Peyer's patch (tissue), 4 donors: Measurements from ENCODE around the gene ZFPM1. TPM values are rescaled to one million over a fixed set of nuclear protein-coding genes. Genes with fewer than 3 reads are reported as not detected.

ENCODE experiments used
- DNase-seq, 3 donors: peaks; one replicate each; pipeline ENCODE4 v3.0.0-alpha.2; 2017 to 2019
- H3K27ac ChIP-seq, 4 donors: fragments of 200-600 bp; sonication (generic); one replicate each; pipeline ENCODE4 v1.5.1; 2016 to 2019
- H3K27me3 ChIP-seq, 2 donors: fragments of 200-600 bp; sonication (generic); one replicate each; pipeline ENCODE4 v1.5.1; 2019
- H3K36me3 ChIP-seq, 3 donors: fragments of 200-600 bp; sonication (generic); one replicate each; pipeline ENCODE4 v1.5.1; 2016 to 2019
- H3K4me1 ChIP-seq, 4 donors: fragments of 200-600 bp; sonication (generic); one replicate each; pipeline ENCODE4 v1.5.1; 2016 to 2019
- H3K4me3 ChIP-seq, 4 donors: fragments of 200-600 bp; sonication (generic); 1 replicate in 3 of 4; 2 replicates in 1 of 4; pipeline ENCODE4 v1.5.1; 2016 to 2019; ENCODE audit warnings: mild to moderate bottlenecking in 1 of 4
- H3K9me3 ChIP-seq, 4 donors: fragments of 200-600 bp; sonication (generic); one replicate each; pipeline ENCODE4 v1.5.1; 2016 to 2019; ENCODE audit warnings: mild to moderate bottlenecking in 1 of 4
- CTCF ChIP-seq, 6 experiments: fragments of 450-650 bp in 4 of 6; fragments of 200-600 bp in 2 of 6; sonication (generic) in 1 of 6; IDR thresholded peaks; one replicate each; pipeline ENCODE4 v1.5.1; 2017 to 2019; ENCODE audit warnings: antibody characterized with exemption in 6 of 6, mild to moderate bottlenecking in 3 of 6, moderate library complexity in 1 of 6
- POLR2A ChIP-seq, 2 donors: fragments of 450-650 bp; IDR thresholded peaks; one replicate each; pipeline ENCODE4 v1.5.1; 2017; ENCODE audit warnings: antibody characterized with exemption in 2 of 2, mild to moderate bottlenecking in 2 of 2, moderate library complexity in 2 of 2
- total RNA-seq, 4 donors: library from RNA; depleted of rRNA; stranded (reverse); fragments of >200 nt; gene quantifications; one replicate each; pipeline ENCODE4 v1.1.0, GENCODE V29; 2016

The ZFPM1 gene
- 1 to 10 TPM; 3.0 to 7.9 (median 4.9) TPM for total RNA-seq

GRCh38 chr16:88453217-88453531 lies at the start of gene ZFPM1:
Gene ZFPM1 (plus strand): TSS chr16:88453280. CDS start chr16:88453639, 359 bp downstream.
- Histone ChIP-seq H3K4me3 (peak within 1 kb of the TSS; percentile 64 to 95 (median 72)), H3K4me1 (peaks cover 0 to 40% (median 28%) of the 10 kb centered on the region in 4 donors), H3K36me3 (no peaks in the 10 kb centered on the region), H3K9me3 (no peaks in the 10 kb centered on the region), H3K27me3 (no peaks in the 10 kb centered on the region), H3K27ac (peak within 1 kb of the TSS; percentile 78 to 92 (median 82))
- DNase-seq: no peak
- peak in 1 of 2 donors; percentile 78 for TF ChIP-seq POLR2A (IDR thresholded peaks at IDR 0.05)
- peak in 2 of 6 experiments; percentile 7 to 15 for TF ChIP-seq CTCF (IDR thresholded peaks at IDR 0.05)

- Histone ChIP-seq H3K27me3 (no peaks in the 10 kb centered on the region), H3K9me3 (no peaks in the 10 kb centered on the region), H3K27ac (no peak overlapping the region), H3K36me3 (no peaks in the 10 kb centered on the region), H3K4me3 (no peak overlapping the region), H3K4me1 (no peaks in the 10 kb centered on the region)
- DNase-seq: no peak
- no peak for TF ChIP-seq CTCF (IDR thresholded peaks at IDR 0.05)
- no peak for TF ChIP-seq POLR2A (IDR thresholded peaks at IDR 0.05)
These were observed 49.1 kb upstream of the ZFPM1 start for GRCh38 chr16:88403794-88404581.

- no peak for TF ChIP-seq POLR2A (IDR thresholded peaks at IDR 0.05)
- no peak for TF ChIP-seq CTCF (IDR thresholded peaks at IDR 0.05)
- no peaks in the 10 kb centered on the region for H3K4me1 ChIP-seq
- no peaks in the 10 kb centered on the region for H3K36me3 ChIP-seq
- H3K27ac ChIP-seq: no peak overlapping the region
- no peaks in the 10 kb centered on the region for H3K9me3 ChIP-seq
- no peak for DNase-seq
- no peaks in the 10 kb centered on the region for H3K27me3 ChIP-seq
- no peak overlapping the region for H3K4me3 ChIP-seq
These were observed 48.3 kb upstream of the ZFPM1 start for GRCh38 chr16:88404769-88405168.

- DNase-seq: no peak
- H3K9me3 ChIP-seq: no peaks in the 10 kb centered on the region
- H3K4me1 ChIP-seq: no peaks in the 10 kb centered on the region
- no peaks in the 10 kb centered on the region for H3K27me3 ChIP-seq
- H3K27ac ChIP-seq: no peak overlapping the region
- H3K36me3 ChIP-seq: no peaks in the 10 kb centered on the region
- TF ChIP-seq CTCF (IDR thresholded peaks at IDR 0.05) (no peak), POLR2A (IDR thresholded peaks at IDR 0.05) (no peak)
- H3K4me3 ChIP-seq: no peak overlapping the region
These were observed 47.6 kb upstream of the ZFPM1 start for GRCh38 chr16:88405216-88406060.

GRCh38 chr16:88406096-88407041 lies 46.7 kb upstream of the ZFPM1 start:
- Histone ChIP-seq H3K27ac (no peak overlapping the region), H3K36me3 (no peaks in the 10 kb centered on the region), H3K27me3 (no peaks in the 10 kb centered on the region), H3K4me3 (no peak overlapping the region), H3K4me1 (no peaks in the 10 kb centered on the region), H3K9me3 (no peaks in the 10 kb centered on the region)
- no peak for TF ChIP-seq POLR2A (IDR thresholded peaks at IDR 0.05)
- no peak for TF ChIP-seq CTCF (IDR thresholded peaks at IDR 0.05)
- no peak for DNase-seq
